ENCODE results near the gene MRTFB.
"Not testable (repeated sequence)": the region's sequence is repeated elsewhere in the genome, so short reads cannot be mapped to it uniquely, and the experiment has no call there.

The MRTFB gene

DNA sequence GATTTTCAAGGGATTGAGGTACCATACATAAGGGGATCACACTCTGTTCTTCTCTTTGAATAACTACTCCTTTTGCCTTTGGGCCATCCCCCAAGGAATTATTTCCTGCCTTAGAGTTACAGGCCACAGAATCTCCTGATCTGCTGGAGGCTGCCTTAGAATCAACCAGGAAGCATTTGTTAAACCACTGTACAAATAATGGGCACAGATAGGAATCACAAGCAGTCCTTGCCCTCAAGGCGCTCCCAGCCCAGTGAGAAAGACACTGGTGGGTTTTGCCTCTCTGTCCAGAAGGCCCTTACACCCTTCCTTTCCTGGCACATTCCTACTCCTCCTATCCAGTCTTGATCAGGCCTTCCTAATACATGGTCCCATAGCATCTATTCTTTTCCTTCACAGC lies 45.9 kb downstream of the MRTFB start:
- Histone ChIP-seq H2AFZ (ENCODE audit: low read depth, low read length) (no peak overlapping the region), H3K4me3 (ENCODE audit: low read length) (no peak overlapping the region)

DNA sequence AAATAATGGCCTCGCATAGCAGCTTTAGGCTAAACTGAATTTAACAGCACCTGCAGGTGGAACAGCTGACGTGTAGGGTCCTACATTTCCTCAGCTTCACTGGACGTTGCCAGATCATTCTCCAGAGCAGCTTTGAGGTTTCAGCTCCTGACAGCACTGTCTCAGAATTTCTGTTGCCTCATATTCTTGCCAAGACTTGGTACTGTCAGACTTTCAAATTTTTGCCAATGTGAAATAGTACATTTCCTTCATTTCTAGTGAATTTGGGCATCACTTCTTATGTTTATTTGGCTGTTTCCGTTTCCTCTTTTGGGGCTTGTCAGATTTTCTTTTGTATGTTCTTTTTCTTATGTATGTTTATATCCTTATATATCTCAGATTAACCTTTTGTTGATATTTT lies 48.7 kb downstream of the MRTFB start:
- Histone ChIP-seq H3K4me3 (ENCODE audit: low read length) (no peak overlapping the region), H3K27me3 (ENCODE audit: insufficient read depth, low read length) (no peaks in the 10 kb centered on the region), H3K9me3 (ENCODE audit: low read length) (peaks cover 3% of the 10 kb centered on the region), H3K36me3 (ENCODE audit: insufficient read depth, low read length) (no peaks in the 10 kb centered on the region), H3K4me1 (ENCODE audit: insufficient read depth, low read length) (peaks cover 5% of the 10 kb centered on the region), H2AFZ (ENCODE audit: low read depth, low read length) (no peak overlapping the region)

More for the DNA sequence above, 45.9 kb downstream of the MRTFB start:
- no peaks in the 10 kb centered on the region for H3K27me3 ChIP-seq (ENCODE audit: insufficient read depth, low read length)
- H3K36me3 ChIP-seq (ENCODE audit: insufficient read depth, low read length), result no peaks in the 10 kb centered on the region
- peaks cover 3% of the 10 kb centered on the region for H3K9me3 ChIP-seq (ENCODE audit: low read length)
- peaks cover 4% of the 10 kb centered on the region for H3K4me1 ChIP-seq (ENCODE audit: insufficient read depth, low read length)

DNA sequence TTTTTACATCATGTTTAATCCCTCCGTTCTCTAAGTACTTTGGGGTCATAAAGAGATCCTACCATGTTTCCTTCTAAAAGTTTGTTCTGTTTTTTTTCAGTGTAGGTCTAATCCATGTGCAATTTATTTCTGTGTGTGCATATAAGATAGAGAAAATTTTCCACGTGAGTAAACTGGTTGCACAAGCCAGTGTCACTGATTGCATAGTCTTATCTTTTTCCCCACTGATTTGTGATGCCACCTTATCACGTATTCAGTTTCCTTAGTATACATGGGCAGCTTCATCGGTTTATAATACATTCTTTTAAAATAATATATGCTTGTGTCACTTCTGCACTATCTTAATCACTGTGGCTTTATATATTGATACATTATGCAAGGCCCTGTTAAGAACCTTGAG lies 49.2 kb downstream of the MRTFB start:
- Histone ChIP-seq H2AFZ (ENCODE audit: low read depth, low read length) (no peak overlapping the region), H3K4me1 (ENCODE audit: insufficient read depth, low read length) (peaks cover 10% of the 10 kb centered on the region), H3K9me3 (ENCODE audit: low read length) (peaks cover 3% of the 10 kb centered on the region), H3K36me3 (ENCODE audit: insufficient read depth, low read length) (no peaks in the 10 kb centered on the region), H3K4me3 (ENCODE audit: low read length) (no peak overlapping the region), H3K27me3 (ENCODE audit: insufficient read depth, low read length) (no peaks in the 10 kb centered on the region)

DNA sequence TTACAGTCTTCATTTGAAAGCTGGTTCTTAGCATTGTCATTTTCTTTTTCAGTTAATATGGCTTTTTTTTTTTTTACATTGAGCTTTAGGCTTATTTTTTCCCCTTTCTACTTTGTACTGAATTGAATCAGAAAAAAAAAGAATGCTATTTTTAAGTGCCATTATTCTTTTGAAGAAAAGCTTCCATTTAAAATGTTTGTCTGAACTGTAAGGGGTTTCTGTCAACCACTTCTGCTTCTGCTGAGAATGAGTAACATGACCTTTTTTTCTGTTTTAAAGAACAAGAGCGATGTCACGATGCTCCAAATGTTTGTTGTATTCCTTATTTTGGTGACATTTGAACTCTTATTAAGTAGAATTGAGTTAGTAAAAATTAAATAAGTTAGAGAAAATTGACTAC lies 50.0 kb downstream of the MRTFB start:
- no peaks in the 10 kb centered on the region for H3K36me3 ChIP-seq (ENCODE audit: insufficient read depth, low read length)
- H3K4me3 ChIP-seq (ENCODE audit: low read length), result no peak overlapping the region
- no peaks in the 10 kb centered on the region for H3K27me3 ChIP-seq (ENCODE audit: insufficient read depth, low read length)
- H2AFZ ChIP-seq (ENCODE audit: low read depth, low read length), result no peak overlapping the region
- H3K9me3 ChIP-seq (ENCODE audit: low read length), result peaks cover 3% of the 10 kb centered on the region
- peaks cover 16% of the 10 kb centered on the region for H3K4me1 ChIP-seq (ENCODE audit: insufficient read depth, low read length)

DNA sequence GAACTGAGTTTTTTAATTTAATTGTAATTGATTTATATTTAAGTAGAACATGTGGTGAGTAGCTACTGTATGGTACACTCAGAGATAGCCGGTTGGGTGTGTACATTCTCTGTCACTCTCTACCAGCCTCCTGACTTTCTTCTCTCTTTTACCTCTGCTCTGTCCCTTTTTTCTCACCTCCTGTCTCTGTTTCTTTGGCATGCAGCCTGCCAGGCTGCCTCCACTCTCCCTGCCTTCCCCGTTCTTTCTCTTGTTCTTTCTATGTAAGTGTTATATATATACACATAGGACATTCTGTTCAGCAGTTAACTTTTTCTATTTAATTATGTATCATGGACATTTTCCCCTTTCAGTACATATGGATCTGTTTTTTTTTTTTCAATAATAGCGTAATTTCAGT lies 50.8 kb downstream of the MRTFB start:
- Histone ChIP-seq H3K4me1 (ENCODE audit: insufficient read depth, low read length) (peaks cover 16% of the 10 kb centered on the region), H2AFZ (ENCODE audit: low read depth, low read length) (no peak overlapping the region), H3K27me3 (ENCODE audit: insufficient read depth, low read length) (no peaks in the 10 kb centered on the region), H3K4me3 (ENCODE audit: low read length) (no peak overlapping the region), H3K9me3 (ENCODE audit: low read length) (peaks cover 3% of the 10 kb centered on the region), H3K36me3 (ENCODE audit: insufficient read depth, low read length) (no peaks in the 10 kb centered on the region)

DNA sequence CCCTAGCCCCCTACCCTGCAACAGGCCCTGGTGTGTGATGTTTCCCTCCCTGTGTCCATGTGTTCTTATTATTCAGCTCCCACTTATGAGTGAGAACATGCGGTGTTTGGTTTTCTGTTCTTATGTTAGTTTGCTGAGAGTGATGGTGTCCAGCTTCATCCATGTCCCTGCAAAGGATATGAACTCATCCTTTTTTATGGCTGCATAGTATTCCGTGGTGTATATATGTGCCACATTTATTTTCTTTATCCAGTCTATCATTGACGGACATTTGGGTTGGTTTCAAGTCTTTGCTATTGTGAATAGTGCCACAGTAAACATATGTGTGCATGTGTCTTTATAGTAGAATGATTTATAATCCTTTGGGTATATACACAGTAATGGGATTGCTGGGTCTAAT lies 51.3 kb downstream of the MRTFB start:
- H2AFZ ChIP-seq (ENCODE audit: low read depth, low read length); H3K36me3 ChIP-seq (ENCODE audit: insufficient read depth, low read length); H3K27me3 ChIP-seq (ENCODE audit: insufficient read depth, low read length); H3K9me3 ChIP-seq (ENCODE audit: low read length); H3K4me3 ChIP-seq (ENCODE audit: low read length): not testable (repeated sequence)
- peaks cover 16% of the 10 kb centered on the region for H3K4me1 ChIP-seq (ENCODE audit: insufficient read depth, low read length)

DNA sequence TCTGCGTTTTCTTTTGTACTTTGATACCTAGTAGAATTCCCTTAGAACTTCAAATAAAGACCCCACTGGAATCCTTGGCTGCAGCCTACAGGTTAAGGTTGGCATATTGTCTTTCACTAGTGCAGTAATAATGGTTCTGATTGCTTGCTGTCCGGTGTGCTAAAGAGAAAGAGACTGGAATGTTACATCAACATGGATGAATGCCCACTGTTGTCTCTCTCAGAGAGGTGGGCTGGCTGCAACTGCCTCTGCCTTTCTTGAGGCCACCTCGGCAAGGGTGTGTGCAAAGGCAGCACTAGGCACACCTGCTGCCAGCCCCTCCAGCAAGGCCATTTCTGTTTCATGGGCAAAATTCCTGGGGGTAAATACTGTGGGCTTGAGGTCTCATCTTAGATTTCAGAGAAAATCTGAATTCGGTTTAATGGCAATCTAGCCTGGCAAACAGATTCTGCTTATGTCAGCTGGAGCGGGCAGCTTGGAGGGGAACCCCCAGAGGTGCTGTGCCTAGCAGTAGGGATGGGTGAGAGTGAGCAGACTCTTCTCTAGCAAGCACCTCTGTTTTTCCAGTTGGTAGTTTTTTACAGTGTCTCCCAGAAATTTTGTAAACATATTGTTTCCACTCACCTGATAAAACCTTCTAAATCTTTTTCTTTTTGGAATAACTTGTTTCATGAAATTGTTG lies 54.0 kb downstream of the MRTFB start:
- Histone ChIP-seq H3K36me3 (ENCODE audit: insufficient read depth, low read length) (no peaks in the 10 kb centered on the region), H2AFZ (ENCODE audit: low read depth, low read length) (no peak overlapping the region), H3K27me3 (ENCODE audit: insufficient read depth, low read length) (no peaks in the 10 kb centered on the region), H3K4me3 (ENCODE audit: low read length) (no peak overlapping the region), H3K9me3 (ENCODE audit: low read length) (no peaks in the 10 kb centered on the region), H3K4me1 (ENCODE audit: insufficient read depth, low read length) (peaks cover 16% of the 10 kb centered on the region)

DNA sequence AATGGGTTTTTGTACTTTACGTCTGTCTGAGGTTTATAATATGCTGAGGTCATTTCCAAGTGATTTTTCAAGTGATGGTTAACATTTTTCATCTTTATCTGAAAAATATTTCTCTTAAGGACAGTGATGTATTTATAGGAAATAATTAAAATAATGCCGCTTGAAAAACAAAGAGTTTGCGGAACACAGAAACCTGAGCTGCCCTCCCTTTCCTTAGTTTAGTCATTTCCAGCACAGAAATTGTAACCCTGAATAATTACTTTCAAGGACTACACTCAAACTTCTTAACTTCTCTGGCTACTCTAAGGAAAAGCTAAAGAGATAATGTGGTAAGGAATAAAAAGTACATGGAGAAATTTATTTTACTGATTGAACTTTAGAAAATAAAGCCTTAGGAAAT lies 54.6 kb downstream of the MRTFB start:
- H3K4me1 ChIP-seq (ENCODE audit: insufficient read depth, low read length), result peaks cover 16% of the 10 kb centered on the region
- no peak overlapping the region for H3K4me3 ChIP-seq (ENCODE audit: low read length)
- no peaks in the 10 kb centered on the region for H3K9me3 ChIP-seq (ENCODE audit: low read length)
- no peaks in the 10 kb centered on the region for H3K27me3 ChIP-seq (ENCODE audit: insufficient read depth, low read length)
- H2AFZ ChIP-seq (ENCODE audit: low read depth, low read length), result no peak overlapping the region
- no peaks in the 10 kb centered on the region for H3K36me3 ChIP-seq (ENCODE audit: insufficient read depth, low read length)

DNA sequence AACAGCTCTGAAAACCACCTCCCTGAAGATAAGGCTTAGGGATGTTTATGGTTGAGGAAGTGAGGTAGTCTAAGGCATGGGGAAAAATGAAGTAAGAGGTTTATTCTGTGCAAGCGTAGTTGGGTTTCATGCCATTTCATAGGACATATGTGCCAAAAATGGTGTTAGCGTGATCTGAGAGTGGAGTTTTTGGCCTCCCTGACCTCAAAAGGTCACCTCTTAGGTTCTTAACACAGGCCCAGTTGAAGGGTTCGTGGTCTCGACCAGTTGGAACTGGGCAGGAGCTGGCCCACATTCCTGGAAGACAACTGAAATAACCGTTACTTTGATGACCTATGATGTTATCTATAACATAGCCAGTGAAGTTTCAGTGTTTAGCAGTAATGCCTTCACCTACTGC lies 57.0 kb downstream of the MRTFB start:
- no peaks in the 10 kb centered on the region for H3K27me3 ChIP-seq (ENCODE audit: insufficient read depth, low read length)
- no peaks in the 10 kb centered on the region for H3K9me3 ChIP-seq (ENCODE audit: low read length)
- H3K4me1 ChIP-seq (ENCODE audit: insufficient read depth, low read length), result peaks cover 12% of the 10 kb centered on the region
- H3K4me3 ChIP-seq (ENCODE audit: low read length), result no peak overlapping the region
- H3K36me3 ChIP-seq (ENCODE audit: insufficient read depth, low read length), result no peaks in the 10 kb centered on the region
- H2AFZ ChIP-seq (ENCODE audit: low read depth, low read length), result no peak overlapping the region

DNA sequence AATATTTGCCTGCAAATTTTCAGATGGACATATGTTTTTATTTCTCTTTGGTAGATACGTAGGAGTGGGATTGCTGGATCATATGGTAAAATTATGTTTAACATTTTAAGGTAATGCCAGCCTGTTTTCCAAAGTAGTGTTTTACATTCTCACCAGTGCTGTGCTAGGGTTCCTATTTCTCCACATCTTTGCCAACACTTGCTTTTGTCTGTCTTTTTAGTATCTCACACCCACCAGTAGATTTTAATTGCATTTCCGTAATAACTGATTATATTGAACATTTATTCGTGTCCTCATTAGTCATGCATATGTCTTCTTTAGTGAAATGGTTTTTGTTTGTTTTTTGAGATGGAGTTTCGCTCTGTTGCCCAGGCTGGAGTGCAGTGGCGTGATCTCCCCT lies 58.4 kb downstream of the MRTFB start:
- Histone ChIP-seq H3K9me3 (ENCODE audit: low read length) (no peaks in the 10 kb centered on the region), H3K4me3 (ENCODE audit: low read length) (no peak overlapping the region), H3K4me1 (ENCODE audit: insufficient read depth, low read length) (peaks cover 12% of the 10 kb centered on the region), H2AFZ (ENCODE audit: low read depth, low read length) (no peak overlapping the region), H3K27me3 (ENCODE audit: insufficient read depth, low read length) (no peaks in the 10 kb centered on the region), H3K36me3 (ENCODE audit: insufficient read depth, low read length) (no peaks in the 10 kb centered on the region)

DNA sequence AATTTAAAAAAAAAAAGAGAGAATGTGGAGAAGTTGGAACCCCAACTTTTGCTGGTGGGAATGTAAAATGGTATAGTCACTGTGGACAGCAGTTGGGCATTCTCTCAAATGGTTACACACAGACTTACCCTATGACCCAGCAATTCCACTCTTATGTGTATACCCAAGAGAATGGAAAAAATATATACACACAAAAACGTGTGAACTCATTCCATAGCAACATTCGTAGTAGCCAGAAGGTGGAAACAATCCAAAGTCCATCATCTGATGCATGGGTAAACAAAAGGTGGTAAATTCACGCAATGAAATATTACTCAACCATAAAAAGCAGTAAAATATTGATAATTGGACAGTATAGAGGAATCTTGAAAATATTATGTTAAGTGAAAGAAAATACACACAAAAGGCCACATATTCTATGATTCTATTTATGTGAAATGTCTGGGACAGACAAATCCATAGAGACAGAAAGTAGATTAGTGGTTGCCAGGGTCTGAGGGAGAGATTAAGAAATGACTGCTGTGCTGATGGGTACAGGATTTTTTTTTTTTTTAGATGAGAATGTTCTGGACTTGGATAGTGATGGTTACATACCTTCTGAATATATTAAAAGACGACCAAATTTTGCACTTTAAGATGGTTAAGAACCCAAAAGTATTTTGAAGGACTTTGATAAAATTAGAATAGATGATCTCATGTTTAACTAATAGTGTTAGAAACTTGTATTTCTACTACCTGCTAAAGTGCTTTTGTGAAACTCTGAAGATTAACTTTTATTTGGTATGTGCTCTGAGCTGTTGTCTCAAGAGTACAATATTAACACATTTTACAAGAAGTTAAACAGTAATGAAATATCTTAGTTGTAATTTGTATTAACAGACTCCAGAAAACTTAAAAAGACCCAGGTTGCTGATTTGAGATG lies 60.9 kb downstream of the MRTFB start:
- Histone ChIP-seq H3K36me3 (ENCODE audit: insufficient read depth, low read length) (no peaks in the 10 kb centered on the region), H2AFZ (ENCODE audit: low read depth, low read length) (no peak overlapping the region), H3K4me3 (ENCODE audit: low read length) (no peak overlapping the region), H3K9me3 (ENCODE audit: low read length) (no peaks in the 10 kb centered on the region), H3K4me1 (ENCODE audit: insufficient read depth, low read length) (no peaks in the 10 kb centered on the region), H3K27me3 (ENCODE audit: insufficient read depth, low read length) (no peaks in the 10 kb centered on the region)

DNA sequence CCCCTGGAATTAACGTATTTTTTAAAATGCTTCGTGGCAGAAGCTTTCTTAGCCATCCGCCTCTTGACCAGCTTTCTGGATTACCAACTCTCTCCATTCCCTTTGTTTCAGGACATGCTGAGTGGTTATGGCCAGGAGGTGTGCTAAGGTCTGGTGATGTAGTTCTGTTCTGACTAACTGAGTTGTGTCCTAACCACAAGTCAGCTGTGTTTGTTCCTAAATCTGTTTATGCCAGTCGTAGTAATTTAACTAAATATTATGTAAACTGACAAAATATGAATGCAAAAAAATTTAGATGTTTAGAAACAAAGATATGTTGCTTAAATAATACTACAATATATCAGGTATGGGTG lies 61.6 kb downstream of the MRTFB start:
- Histone ChIP-seq H3K9me3 (ENCODE audit: low read length) (no peaks in the 10 kb centered on the region), H3K4me1 (ENCODE audit: insufficient read depth, low read length) (no peaks in the 10 kb centered on the region), H3K27me3 (ENCODE audit: insufficient read depth, low read length) (no peaks in the 10 kb centered on the region), H2AFZ (ENCODE audit: low read depth, low read length) (no peak overlapping the region), H3K4me3 (ENCODE audit: low read length) (no peak overlapping the region), H3K36me3 (ENCODE audit: insufficient read depth, low read length) (no peaks in the 10 kb centered on the region)

DNA sequence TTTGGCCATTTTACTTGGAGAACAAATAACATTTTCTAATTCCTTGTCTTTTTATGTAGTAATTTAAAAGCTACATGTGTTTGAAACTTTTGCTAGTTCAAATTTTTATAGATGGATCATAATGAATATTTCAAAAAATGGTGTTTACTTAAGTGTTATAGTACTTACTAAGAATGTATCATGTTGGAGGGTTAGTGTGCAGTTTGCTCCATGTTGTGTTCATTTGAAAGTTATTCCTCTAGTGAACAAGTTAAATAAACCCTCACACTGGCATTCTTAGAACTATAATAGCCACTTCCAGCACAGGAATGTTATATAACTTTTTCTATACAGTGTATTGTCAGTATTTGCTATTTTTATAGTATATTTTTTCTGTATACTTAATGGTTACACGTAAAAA lies 62.8 kb downstream of the MRTFB start:
- Histone ChIP-seq H3K4me1 (ENCODE audit: insufficient read depth, low read length) (no peaks in the 10 kb centered on the region), H2AFZ (ENCODE audit: low read depth, low read length) (no peak overlapping the region), H3K4me3 (ENCODE audit: low read length) (no peak overlapping the region), H3K9me3 (ENCODE audit: low read length) (no peaks in the 10 kb centered on the region), H3K27me3 (ENCODE audit: insufficient read depth, low read length) (no peaks in the 10 kb centered on the region), H3K36me3 (ENCODE audit: insufficient read depth, low read length) (no peaks in the 10 kb centered on the region)
